Endothelial cell of umbilical vein (primary cell): Measurements from ENCODE around the gene MAGI3. TPM values are rescaled to one million over a fixed set of nuclear protein-coding genes. Genes with fewer than 3 reads are reported as not detected.
"Not testable (repeated sequence)": the region's sequence is repeated elsewhere in the genome, so short reads cannot be mapped to it uniquely, and the experiment has no call there.

Experiments used
- BruUV-seq: library from RNA; stranded (reverse); fragments of 400-500 nt; replicated peaks from 2 replicates; lab custom pipeline; 2021; lab: Mats Ljungman, UMichigan
- CTCF ChIA-PET: fragments of 300-600, 350-600 bp; sonication (Branson Sonifier 250); formaldehyde crosslinking; loops from one replicate; lab custom pipeline; 2021; ENCODE audit warnings: antibody characterized with exemption, inconsistent platforms; lab: Charles Lee
- POLR2A ChIA-PET: fragments of 300-600, 350-600 bp; sonication (Branson Sonifier 250); formaldehyde crosslinking; loops from one replicate; lab custom pipeline; 2021; ENCODE audit warnings: antibody characterized with exemption, inconsistent platforms; lab: Charles Lee
- DNase-seq: peaks from one replicate; pipeline ENCODE4 v3.0.0-alpha.2; 2011; ENCODE audit warnings: low read depth, low spot score
- FAIRE-seq: peaks from 2 replicates; lab custom pipeline; 2011; peaks lifted over from hg19 to GRCh38; lab: Jason Lieb, UNC
- H2AFZ ChIP-seq: 2 replicates; pipeline ENCODE4 v1.6.0; 2012; ENCODE audit warnings: low read depth, low read length, control low read depth, inconsistent platforms
- H3K27ac ChIP-seq: 2 replicates; pipeline ENCODE4 v1.5.1; 2011; ENCODE audit warnings: low read depth, mild to moderate bottlenecking, control low read depth, low read length, moderate library complexity; ENCODE audit not compliant: insufficient read depth
- H3K27me3 ChIP-seq, 2 experiments: 2 replicates each; pipeline versions ENCODE4 v1.6.0 to v1.6.1; 2011; ENCODE audit warnings: low read length in 2 of 2, mixed read lengths in 1 of 2; ENCODE audit not compliant: control insufficient read depth in 2 of 2, insufficient read depth in 2 of 2
- H3K36me3 ChIP-seq, 2 experiments: 2 replicates in 1 of 2; 3 replicates in 1 of 2; pipeline ENCODE4 v1.5.1; 2011; ENCODE audit warnings: low read length in 2 of 2, mild to moderate bottlenecking in 1 of 2, moderate library complexity in 1 of 2; ENCODE audit not compliant: control insufficient read depth in 2 of 2, insufficient read depth in 2 of 2; ENCODE audit errors: extremely low read depth in 1 of 2
- H3K4me1 ChIP-seq: 3 replicates; pipeline ENCODE4 v1.5.1; 2011; ENCODE audit warnings: mild to moderate bottlenecking, low read length; ENCODE audit not compliant: control insufficient read depth, insufficient read depth; ENCODE audit errors: extremely low read depth
- H3K4me2 ChIP-seq: 2 replicates; pipeline ENCODE4 v1.6.1; 2011; ENCODE audit warnings: low read length, control low read depth, mixed read lengths; ENCODE audit not compliant: insufficient read depth
- H3K4me3 ChIP-seq, 3 experiments: fragments of 200-600 bp in 1 of 3; sonication (generic), shearing (Covaris generic) in 1 of 3; replicated peaks in 1 of 3; 2 replicates each; pipeline ENCODE4 v1.5.1; 2011 to 2016; ENCODE audit warnings: control low read depth in 3 of 3, low read length in 3 of 3, mild to moderate bottlenecking in 2 of 3, inconsistent platforms in 1 of 3, low read depth in 1 of 3, moderate library complexity in 1 of 3; ENCODE audit not compliant: insufficient read depth in 1 of 3
- H3K79me2 ChIP-seq: 2 replicates; pipeline ENCODE4 v1.6.0; 2012; ENCODE audit warnings: low read length, inconsistent platforms; ENCODE audit not compliant: control insufficient read depth, insufficient read depth
- H3K9ac ChIP-seq: replicated peaks from 2 replicates; pipeline ENCODE3; 2011; ENCODE audit warnings: low read length, control low read depth; ENCODE audit not compliant: insufficient read depth; ENCODE audit errors: extremely low read depth
- H3K9me1 ChIP-seq: replicated peaks from 3 replicates; pipeline ENCODE4 v1.6.0; 2011; ENCODE audit warnings: mild to moderate bottlenecking, low read length; ENCODE audit not compliant: control insufficient read depth, insufficient read depth; ENCODE audit errors: extremely low read depth
- H3K9me3 ChIP-seq: replicated peaks from 2 replicates; pipeline ENCODE4 v1.5.1; 2012; ENCODE audit warnings: low read length, inconsistent platforms; ENCODE audit not compliant: control insufficient read depth, insufficient read depth
- H4K20me1 ChIP-seq: replicated peaks from 2 replicates; pipeline ENCODE3; 2011; ENCODE audit warnings: mild to moderate bottlenecking, low read length; ENCODE audit not compliant: control insufficient read depth, insufficient read depth; ENCODE audit errors: extremely low read depth
- MAX ChIP-seq: IDR thresholded peaks from 2 replicates; pipeline ENCODE4 v1.6.1; 2011; ENCODE audit not compliant: insufficient read depth, insufficient read length
- POLR2A ChIP-seq: IDR thresholded peaks from 2 replicates; pipeline ENCODE4 v1.6.1; 2012; ENCODE audit warnings: low read depth, mild to moderate bottlenecking, control low read depth, low read length
- dilution Hi-C: fragments of 300-500 bp; cut with MboI; formaldehyde crosslinking; loops from one replicate; pipeline ENCODE4 v1.15.0; 2019; ENCODE audit warnings: low sequenced_read_pairs; ENCODE audit not compliant: extremely low pct_ligation_motif_present
- intact Hi-C: fragments of 100-400 bp; cut with micrococcal nuclease; formaldehyde crosslinking; loops from one replicate; pipeline ENCODE4 v1.10.0; 2022
- polyA plus RNA-seq, 4 experiments: library from polyadenylated mRNA; depleted of rRNA in 3 of 4; stranded (reverse) in 3 of 4; unstranded in 1 of 4; fragments of >200 nt; gene quantifications; 2 replicates each; pipeline versions ENCODE4 v1.2.1 to v1.2.3, GENCODE V29; 2011 to 2012; ENCODE audit warnings: missing spikeins in 1 of 4
- total RNA-seq: library from RNA; stranded (reverse); gene quantifications from 2 replicates; pipeline ENCODE4 v1.2.3, GENCODE V29; 2021

MAGI3 gene
- total and polyA plus RNA-seq, 2 donors (not counting 3 experiments of a cell fraction or from before 2014, with no cell fraction given), result 2.8 to 16.1 TPM

- Histone ChIP-seq H3K9me3 (no peaks in the 10 kb centered on the region), H3K4me2 (no peak overlapping the region), H3K36me3 (peaks cover 12 to 13% of the 10 kb centered on the region in 2 experiments), H3K27me3 (no peaks in the 10 kb centered on the region), H3K9me1 (no peaks in the 10 kb centered on the region), H4K20me1 (no peaks in the 10 kb centered on the region), H3K79me2 (no peaks in the 10 kb centered on the region), H3K9ac (no peak overlapping the region), H3K4me1 (no peaks in the 10 kb centered on the region), H3K4me3 (no peak overlapping the region), H3K27ac (no peak overlapping the region), H2AFZ (no peak overlapping the region)
- DNase-seq (peak; percentile 6), FAIRE-seq (no peak)
- ChIA-PET POLR2A (no interaction called here), CTCF (interaction anchor here (1.3 kb wide), 1 partner anchor 562 kb away, joined by 3 read pairs; no protein-coding TSS in a partner anchor)
- no peak for TF ChIP-seq MAX
- dilution Hi-C loops (no loop called here), intact Hi-C loops (no loop called here)
- BruUV-seq, result no TSS peak
These were observed 311.1 kb downstream of the MAGI3 start for GRCh38 chr1:113701429-113701828.

- FAIRE-seq, result no peak
- POLR2A ChIA-PET, result no interaction called here
These were observed 324.4 kb downstream of the MAGI3 start for GRCh38 chr1:113714606-113715269.

GRCh38 chr1:113717506-113717905 lies 327.2 kb downstream of the MAGI3 start:
- H3K4me2 ChIP-seq, H3K4me3 ChIP-seq, H2AFZ ChIP-seq, H3K27ac ChIP-seq, H3K9me1 ChIP-seq, dilution Hi-C loops, H3K9me3 ChIP-seq, H3K27me3 ChIP-seq, BruUV-seq, CTCF ChIA-PET, H3K79me2 ChIP-seq, POLR2A ChIA-PET, H3K9ac ChIP-seq, DNase-seq, H4K20me1 ChIP-seq, intact Hi-C loops, H3K4me1 ChIP-seq, FAIRE-seq: not testable (repeated sequence)
- peaks cover 5 to 11% of the 10 kb centered on the region in 2 experiments for H3K36me3 ChIP-seq

More at GRCh38 chr1:113714606-113715269, 324.4 kb downstream of the MAGI3 start:
- Histone ChIP-seq H3K9me3 (no peaks in the 10 kb centered on the region), H3K27ac (no peak overlapping the region), H3K36me3 (peaks cover 6 to 15% of the 10 kb centered on the region in 2 experiments), H3K4me3 (no peak overlapping the region), H3K27me3 (no peaks in the 10 kb centered on the region), H3K79me2 (no peaks in the 10 kb centered on the region), H3K9ac (no peak overlapping the region), H2AFZ (no peak overlapping the region), H3K9me1 (no peaks in the 10 kb centered on the region), H3K4me2 (no peak overlapping the region), H3K4me1 (no peaks in the 10 kb centered on the region), H4K20me1 (no peaks in the 10 kb centered on the region)
- dilution Hi-C loops (no loop called here), intact Hi-C loops (no loop called here)
- TF ChIP-seq POLR2A, result no peak
- BruUV-seq, result no TSS peak
- no peak for DNase-seq
- CTCF ChIA-PET, result no interaction called here

GRCh38 chr1:113718621-113719020 lies 328.3 kb downstream of the MAGI3 start:
- CTCF ChIA-PET, H3K4me1 ChIP-seq, BruUV-seq, intact Hi-C loops, POLR2A ChIA-PET, H3K9me1 ChIP-seq, FAIRE-seq, H3K4me2 ChIP-seq, dilution Hi-C loops, H3K4me3 ChIP-seq, H2AFZ ChIP-seq, DNase-seq, H3K9ac ChIP-seq, H3K27ac ChIP-seq, H3K9me3 ChIP-seq, H3K27me3 ChIP-seq, H4K20me1 ChIP-seq, H3K79me2 ChIP-seq: not testable (repeated sequence)
- peaks cover 5 to 11% of the 10 kb centered on the region in 2 experiments for H3K36me3 ChIP-seq
